Measurements from ENCODE around the gene CTR9. TPM values are rescaled to one million over a fixed set of nuclear protein-coding genes. Genes with fewer than 3 reads are reported as not detected.

CTR9 gene
- total and polyA plus RNA-seq, 4 donors, result 12.5 to 33.4 (median 19.7) TPM

GRCh38 chr11:10762913-10763421, 11.9 kb downstream of the CTR9 start (continued):
- no peak for TF ChIP-seq GABPA (IDR thresholded peaks at IDR 0.05 in 1 of 2, conservative IDR thresholded peaks at IDR 0.05 in 1 of 2)
- TF ChIP-seq RAD21 (IDR thresholded peaks at IDR 0.05), result no peak

DNA sequence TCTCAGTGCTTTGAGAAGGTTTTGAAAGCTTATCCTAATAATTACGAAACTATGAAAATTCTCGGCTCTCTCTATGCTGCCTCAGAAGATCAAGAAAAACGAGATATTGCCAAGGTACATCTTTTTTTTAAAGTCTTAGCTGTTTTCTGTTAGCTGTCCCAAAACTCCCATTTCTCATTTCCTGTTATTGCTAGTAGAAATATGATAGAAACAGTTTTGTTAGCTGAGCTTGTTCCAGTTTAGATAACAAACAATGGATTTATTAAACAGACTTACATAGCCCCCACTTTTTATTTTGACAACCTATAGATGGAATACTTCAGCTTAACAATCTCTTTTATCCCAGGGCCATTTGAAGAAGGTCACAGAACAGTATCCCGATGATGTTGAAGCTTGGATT, 12.7 kb downstream of the CTR9 start:
- no peak for DNase-seq (ENCODE audit: low spot score)
- H3K27me3 ChIP-seq (ENCODE audit: control insufficient read depth in 4 of 4, insufficient read depth in 4 of 4, low read length in 3 of 4), result no peaks in the 10 kb centered on the region
- H3K27ac ChIP-seq (ENCODE audit: low read depth in 1 of 2, low read length in 2 of 2), result no peak overlapping the region
- no peak overlapping the region for H3K4me3 ChIP-seq (ENCODE audit: low read depth in 1 of 3, low read length in 3 of 3)
- H3K36me3 ChIP-seq (ENCODE audit: control insufficient read depth in 4 of 4, insufficient read depth in 3 of 4, low read depth in 1 of 4, low read length in 3 of 4), result peaks cover 17 to 77% (median 56%) of the 10 kb centered on the region in 4 donors
- H3K9ac ChIP-seq (ENCODE audit: low read depth in 1 of 2, low read length in 2 of 2), result no peak overlapping the region
- H3K4me1 ChIP-seq (ENCODE audit: control insufficient read depth in 4 of 4, insufficient read depth in 4 of 4, low read length in 3 of 4), result peaks cover 0 to 2% (median 0%) of the 10 kb centered on the region in 4 donors
- 78% methylated on average over 4 of the region's 4 CpGs for WGBS
- no peaks in the 10 kb centered on the region for H3K9me3 ChIP-seq (ENCODE audit: control insufficient read depth in 4 of 4, low read length in 3 of 4)
- TF ChIP-seq JUND (IDR thresholded peaks at IDR 0.05) (no peak), NR2F2 (IDR thresholded peaks at IDR 0.05) (no peak), TAF1 (conservative IDR thresholded peaks at IDR 0.05) (no peak), RXRA (IDR thresholded peaks at IDR 0.05) (no peak), YY1 (IDR thresholded peaks at IDR 0.05) (no peak)
- TF ChIP-seq, protein P1, sequence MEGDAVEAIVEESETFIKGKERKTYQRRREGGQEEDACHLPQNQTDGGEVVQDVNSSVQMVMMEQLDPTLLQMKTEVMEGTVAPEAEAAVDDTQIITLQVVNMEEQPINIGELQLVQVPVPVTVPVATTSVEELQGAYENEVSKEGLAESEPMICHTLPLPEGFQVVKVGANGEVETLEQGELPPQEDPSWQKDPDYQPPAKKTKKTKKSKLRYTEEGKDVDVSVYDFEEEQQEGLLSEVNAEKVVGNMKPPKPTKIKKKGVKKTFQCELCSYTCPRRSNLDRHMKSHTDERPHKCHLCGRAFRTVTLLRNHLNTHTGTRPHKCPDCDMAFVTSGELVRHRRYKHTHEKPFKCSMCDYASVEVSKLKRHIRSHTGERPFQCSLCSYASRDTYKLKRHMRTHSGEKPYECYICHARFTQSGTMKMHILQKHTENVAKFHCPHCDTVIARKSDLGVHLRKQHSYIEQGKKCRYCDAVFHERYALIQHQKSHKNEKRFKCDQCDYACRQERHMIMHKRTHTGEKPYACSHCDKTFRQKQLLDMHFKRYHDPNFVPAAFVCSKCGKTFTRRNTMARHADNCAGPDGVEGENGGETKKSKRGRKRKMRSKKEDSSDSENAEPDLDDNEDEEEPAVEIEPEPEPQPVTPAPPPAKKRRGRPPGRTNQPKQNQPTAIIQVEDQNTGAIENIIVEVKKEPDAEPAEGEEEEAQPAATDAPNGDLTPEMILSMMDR (IDR thresholded peaks at IDR 0.05; ENCODE audit: low read depth, low read length, missing input control), result no peak
- TF ChIP-seq, protein P2, sequence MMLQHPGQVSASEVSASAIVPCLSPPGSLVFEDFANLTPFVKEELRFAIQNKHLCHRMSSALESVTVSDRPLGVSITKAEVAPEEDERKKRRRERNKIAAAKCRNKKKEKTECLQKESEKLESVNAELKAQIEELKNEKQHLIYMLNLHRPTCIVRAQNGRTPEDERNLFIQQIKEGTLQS (IDR thresholded peaks at IDR 0.05), result no peak

DNA sequence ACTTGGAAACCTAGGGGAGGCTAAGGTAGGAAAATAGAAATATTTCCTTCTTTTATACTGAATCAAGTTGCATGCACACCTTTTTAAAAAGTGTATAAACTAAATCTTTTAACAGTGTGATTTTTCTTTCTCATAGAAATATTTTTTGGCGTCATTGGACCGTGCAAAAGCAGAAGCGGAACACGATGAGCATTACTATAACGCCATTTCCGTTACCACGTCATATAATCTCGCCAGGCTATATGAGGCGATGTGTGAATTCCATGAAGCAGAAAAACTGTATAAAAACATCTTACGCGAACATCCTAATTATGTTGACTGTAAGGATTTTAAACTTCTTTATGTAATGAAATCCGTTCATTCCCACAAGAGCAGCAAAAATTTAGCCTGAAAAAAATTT, 13.4 kb downstream of the CTR9 start:
- H3K27ac ChIP-seq (ENCODE audit: low read depth in 1 of 2, low read length in 2 of 2), result no peak overlapping the region
- no peak overlapping the region for H3K4me3 ChIP-seq (ENCODE audit: low read depth in 1 of 3, low read length in 3 of 3)
- no peak overlapping the region for H3K9ac ChIP-seq (ENCODE audit: low read depth in 1 of 2, low read length in 2 of 2)
- peaks cover 14 to 76% (median 55%) of the 10 kb centered on the region in 4 donors for H3K36me3 ChIP-seq (ENCODE audit: control insufficient read depth in 4 of 4, insufficient read depth in 3 of 4, low read depth in 1 of 4, low read length in 3 of 4)
- peaks cover 0 to 2% (median 0%) of the 10 kb centered on the region in 4 donors for H3K4me1 ChIP-seq (ENCODE audit: control insufficient read depth in 4 of 4, insufficient read depth in 4 of 4, low read length in 3 of 4)
- 97% methylated on average over 12 of the region's 12 CpGs for WGBS
- TF ChIP-seq NR2F2 (IDR thresholded peaks at IDR 0.05) (no peak), ZBTB33 (IDR thresholded peaks at IDR 0.05) (no peak), JUND (IDR thresholded peaks at IDR 0.05) (no peak), SP1 (IDR thresholded peaks at IDR 0.05) (no peak), RAD21 (IDR thresholded peaks at IDR 0.05) (no peak), FOXA1 (IDR thresholded peaks at IDR 0.05) (no peak), RXRA (IDR thresholded peaks at IDR 0.05) (no peak), GABPA (IDR thresholded peaks at IDR 0.05 in 1 of 2, conservative IDR thresholded peaks at IDR 0.05 in 1 of 2) (no peak), HNF4A (conservative IDR thresholded peaks at IDR 0.05) (no peak)
- TF ChIP-seq, protein P2 (IDR thresholded peaks at IDR 0.05), result no peak
- TF ChIP-seq, protein P1 (IDR thresholded peaks at IDR 0.05; ENCODE audit: low read depth, low read length, missing input control), result no peak
- TF ChIP-seq, protein P3, sequence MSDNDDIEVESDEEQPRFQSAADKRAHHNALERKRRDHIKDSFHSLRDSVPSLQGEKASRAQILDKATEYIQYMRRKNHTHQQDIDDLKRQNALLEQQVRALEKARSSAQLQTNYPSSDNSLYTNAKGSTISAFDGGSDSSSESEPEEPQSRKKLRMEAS (IDR thresholded peaks at IDR 0.05), result no peak
- TF ChIP-seq, protein P4, sequence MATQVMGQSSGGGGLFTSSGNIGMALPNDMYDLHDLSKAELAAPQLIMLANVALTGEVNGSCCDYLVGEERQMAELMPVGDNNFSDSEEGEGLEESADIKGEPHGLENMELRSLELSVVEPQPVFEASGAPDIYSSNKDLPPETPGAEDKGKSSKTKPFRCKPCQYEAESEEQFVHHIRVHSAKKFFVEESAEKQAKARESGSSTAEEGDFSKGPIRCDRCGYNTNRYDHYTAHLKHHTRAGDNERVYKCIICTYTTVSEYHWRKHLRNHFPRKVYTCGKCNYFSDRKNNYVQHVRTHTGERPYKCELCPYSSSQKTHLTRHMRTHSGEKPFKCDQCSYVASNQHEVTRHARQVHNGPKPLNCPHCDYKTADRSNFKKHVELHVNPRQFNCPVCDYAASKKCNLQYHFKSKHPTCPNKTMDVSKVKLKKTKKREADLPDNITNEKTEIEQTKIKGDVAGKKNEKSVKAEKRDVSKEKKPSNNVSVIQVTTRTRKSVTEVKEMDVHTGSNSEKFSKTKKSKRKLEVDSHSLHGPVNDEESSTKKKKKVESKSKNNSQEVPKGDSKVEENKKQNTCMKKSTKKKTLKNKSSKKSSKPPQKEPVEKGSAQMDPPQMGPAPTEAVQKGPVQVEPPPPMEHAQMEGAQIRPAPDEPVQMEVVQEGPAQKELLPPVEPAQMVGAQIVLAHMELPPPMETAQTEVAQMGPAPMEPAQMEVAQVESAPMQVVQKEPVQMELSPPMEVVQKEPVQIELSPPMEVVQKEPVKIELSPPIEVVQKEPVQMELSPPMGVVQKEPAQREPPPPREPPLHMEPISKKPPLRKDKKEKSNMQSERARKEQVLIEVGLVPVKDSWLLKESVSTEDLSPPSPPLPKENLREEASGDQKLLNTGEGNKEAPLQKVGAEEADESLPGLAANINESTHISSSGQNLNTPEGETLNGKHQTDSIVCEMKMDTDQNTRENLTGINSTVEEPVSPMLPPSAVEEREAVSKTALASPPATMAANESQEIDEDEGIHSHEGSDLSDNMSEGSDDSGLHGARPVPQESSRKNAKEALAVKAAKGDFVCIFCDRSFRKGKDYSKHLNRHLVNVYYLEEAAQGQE (IDR thresholded peaks at IDR 0.05), result no peak
- no peak for DNase-seq (ENCODE audit: low spot score)
- no peaks in the 10 kb centered on the region for H3K27me3 ChIP-seq (ENCODE audit: control insufficient read depth in 4 of 4, insufficient read depth in 4 of 4, low read length in 3 of 4)
- H3K9me3 ChIP-seq (ENCODE audit: control insufficient read depth in 4 of 4, low read length in 3 of 4), result no peaks in the 10 kb centered on the region

All from liver (tissue), 9 donors.